GM21360 (cell line): ENCODE data around the gene PLCB1.

Source experiments
- ATAC-seq: cut with Tn5 transposase; IDR thresholded peaks from one replicate; pipeline ENCODE4 v1.9.1; 2021; ENCODE audit warnings: mild to moderate bottlenecking, moderate library complexity; ENCODE audit not compliant: unreplicated experiment

The PLCB1 gene

DNA sequence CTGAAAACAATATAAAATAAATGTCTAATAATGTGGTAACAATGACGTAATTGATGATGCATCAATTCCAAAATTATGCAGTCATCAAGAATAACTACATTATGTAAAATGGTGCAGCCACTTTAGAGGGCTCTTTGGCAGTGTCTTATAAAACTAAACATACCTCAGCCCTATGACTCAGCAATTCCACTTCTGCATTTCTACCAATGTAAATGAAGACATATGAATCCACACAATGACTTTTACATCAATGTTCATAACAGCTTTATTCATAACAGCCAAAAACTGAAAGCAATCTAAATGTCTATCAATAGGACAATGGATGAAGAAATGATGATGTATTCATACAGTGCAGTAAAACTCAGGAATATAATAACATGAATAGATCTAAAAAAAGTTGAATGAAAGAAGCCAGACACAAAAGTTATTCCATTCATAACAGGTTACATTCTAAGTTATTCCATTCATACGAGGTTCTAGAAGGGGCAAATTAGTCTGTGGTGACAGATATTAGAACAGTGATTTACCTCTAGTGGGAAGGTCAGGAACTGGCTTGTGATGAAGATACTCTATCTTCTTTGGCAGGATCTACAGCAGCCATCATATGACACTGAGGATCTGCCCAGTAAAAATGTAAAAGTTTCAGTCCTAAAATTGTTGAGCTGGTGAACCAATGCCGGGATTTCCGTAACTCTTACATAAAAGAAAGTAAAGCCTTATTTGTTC lies 396.1 kb downstream of the PLCB1 start:
- ATAC-seq = no peak

DNA sequence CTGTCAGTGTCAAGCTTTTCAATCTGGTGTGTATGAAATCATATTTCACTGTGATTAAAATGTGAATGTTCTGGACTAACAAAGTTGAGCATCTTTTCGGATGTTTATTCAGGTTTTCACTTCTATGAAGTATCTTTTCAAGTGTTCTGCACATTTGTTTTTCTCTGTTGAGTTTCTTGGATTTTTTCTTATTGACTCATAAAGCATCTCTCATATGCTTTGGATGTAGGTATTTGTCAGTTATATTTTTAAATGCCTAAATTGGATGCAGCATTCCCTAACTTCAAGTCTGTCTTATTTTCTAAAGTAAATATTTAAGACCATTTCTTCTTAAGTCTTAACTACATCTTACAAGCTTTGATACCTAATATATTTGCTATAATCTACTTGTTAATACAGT lies 398.0 kb downstream of the PLCB1 start:
- ATAC-seq = no peak

DNA sequence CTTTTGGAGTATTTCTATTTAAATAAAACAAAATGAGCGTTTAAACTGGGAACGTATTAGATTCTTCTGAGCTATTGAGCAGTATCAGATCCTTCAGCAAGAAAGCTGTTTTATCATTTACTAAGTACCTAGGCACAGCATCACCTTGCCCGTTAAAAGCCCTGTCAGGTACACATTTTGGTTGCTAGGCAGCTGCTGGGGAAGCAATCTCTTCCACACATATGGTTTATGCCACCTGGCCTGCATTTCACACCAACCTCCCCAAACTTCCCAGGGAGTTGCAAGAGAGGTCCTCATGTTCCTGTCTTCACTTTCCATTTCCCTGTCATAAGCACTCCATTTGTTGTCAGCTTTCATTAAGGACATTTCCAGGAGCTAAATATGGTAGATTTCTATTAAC lies 400.1 kb downstream of the PLCB1 start:
- no peak for ATAC-seq

DNA sequence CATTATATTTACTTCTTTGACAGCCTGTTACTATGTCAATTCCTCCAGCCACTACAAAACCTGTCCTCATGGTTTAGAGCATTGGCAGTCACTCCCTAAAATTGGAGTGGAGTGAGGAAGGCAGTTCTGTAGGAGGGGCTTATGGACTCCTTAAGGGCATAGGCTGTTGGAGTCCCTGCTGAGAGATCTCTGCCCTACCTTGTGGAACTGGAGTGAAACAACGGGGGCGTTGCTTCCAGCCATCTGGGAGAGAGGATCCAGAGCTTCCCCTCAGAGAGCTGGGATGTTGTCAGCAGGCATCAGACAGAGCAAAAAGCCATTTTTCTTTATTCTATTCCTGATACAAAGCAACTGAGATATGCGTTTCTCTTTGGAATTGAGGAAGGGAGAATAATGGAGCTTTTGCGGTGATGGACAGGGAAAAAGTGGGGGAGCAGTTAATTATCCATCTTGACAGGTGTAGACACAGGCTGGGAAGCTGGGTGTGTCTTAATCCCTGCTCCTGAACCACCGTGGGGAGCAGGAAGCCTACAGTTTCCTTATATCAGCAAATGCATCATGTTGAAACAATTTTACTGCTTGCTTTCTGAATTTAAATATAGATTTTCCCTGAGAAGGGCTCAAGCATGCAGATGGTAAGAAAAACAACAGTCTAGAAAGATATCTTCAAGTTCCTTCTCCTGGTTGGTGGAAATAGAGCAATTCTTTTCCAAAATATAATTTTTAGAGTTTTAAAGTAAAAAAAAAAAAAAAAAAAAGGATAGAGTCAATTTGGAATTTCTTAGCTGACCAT lies 402.5 kb downstream of the PLCB1 start:
- ATAC-seq = no peak

DNA sequence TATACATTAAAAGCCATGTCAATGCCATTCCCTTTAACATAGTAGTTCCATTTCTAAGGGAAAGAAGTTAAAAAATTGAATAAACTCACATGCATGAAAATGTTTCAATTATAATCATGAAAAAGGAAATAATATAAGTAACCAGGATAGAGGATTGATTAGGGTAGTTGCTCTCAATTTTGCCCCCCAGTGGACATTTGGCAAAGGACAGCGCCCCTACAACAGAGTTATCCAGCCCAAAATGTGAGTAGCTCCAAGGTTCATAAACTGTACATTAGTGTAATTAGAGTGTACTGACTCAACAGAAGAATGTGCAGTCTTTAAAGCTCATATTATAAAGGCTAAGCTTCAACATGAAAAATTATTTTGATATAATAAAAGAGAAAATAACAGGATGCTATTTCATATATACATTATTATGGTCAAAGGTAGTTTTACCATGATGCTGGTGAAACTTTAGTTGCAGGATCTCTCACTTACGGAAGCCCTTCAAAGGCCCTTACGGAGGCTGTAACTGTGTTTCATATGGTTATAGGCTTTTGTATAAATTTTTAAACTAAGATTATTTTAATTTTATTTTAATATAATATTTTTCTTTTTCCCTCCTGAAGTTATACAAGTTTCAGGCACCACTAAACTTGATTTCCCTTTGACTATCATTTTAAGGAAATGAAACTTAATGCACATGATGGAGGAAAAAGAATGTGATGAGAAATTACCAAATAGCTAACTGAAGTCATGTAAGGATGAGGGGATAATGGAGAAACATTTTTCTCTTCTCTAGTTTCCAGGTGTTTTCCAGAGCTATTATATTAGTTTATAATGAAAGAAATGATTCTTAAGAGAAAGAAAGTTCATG lies 403.6 kb downstream of the PLCB1 start:
- no peak for ATAC-seq

DNA sequence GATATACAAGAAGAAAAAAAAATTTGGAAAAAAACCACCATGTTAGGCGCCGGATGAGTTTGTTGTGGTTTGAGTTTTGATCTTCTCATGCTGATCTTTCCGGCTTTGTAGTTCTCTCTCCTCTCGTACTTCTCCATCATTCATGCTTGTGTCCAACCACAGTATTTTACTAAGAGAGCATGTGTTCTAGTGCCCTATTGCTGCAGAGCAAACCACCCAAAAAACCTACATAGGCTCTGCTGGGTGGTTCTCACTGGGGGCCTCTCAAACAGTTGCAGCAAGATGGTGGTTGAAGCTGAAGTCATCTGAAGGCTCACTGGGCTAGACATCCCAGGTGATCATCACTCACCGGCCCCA lies 404.2 kb downstream of the PLCB1 start:
- ATAC-seq = no peak

DNA sequence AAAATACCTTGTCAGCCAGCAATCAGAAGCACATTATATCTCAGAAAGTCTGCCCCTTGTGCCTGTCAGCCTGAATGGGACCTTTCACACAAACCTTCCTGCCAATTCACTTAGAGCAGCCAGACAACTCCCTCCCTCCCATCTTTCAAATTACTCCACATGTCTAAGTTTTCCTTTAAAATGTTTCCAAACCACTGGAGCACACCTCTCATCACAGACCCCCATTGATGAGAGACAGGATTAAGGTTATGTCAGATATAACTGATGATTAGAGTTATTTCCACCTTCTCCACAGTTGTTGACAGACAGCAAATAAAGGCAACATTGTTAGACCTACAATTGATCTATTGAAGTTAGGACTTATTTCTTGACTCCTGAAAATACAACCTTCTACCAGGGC lies 408.4 kb downstream of the PLCB1 start:
- ATAC-seq = no peak

DNA sequence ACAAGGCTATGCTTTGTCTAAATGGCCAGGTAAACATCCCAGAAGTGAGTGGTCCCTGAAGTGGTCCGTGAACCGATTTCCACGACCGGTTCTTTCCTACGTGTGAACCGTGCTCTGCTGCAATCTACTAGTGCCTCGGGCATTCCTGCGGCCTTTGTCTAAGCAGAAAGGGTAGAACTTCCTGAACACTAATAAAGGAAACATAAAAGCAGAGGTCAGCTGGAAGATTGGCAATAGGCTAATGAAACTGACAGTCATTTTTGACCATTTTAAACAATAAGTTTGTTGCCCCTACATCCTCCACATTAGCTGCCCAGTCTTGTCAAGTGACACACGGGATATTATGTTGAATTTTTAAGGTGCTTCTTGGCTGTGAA lies 410.0 kb downstream of the PLCB1 start:
- no peak for ATAC-seq

DNA sequence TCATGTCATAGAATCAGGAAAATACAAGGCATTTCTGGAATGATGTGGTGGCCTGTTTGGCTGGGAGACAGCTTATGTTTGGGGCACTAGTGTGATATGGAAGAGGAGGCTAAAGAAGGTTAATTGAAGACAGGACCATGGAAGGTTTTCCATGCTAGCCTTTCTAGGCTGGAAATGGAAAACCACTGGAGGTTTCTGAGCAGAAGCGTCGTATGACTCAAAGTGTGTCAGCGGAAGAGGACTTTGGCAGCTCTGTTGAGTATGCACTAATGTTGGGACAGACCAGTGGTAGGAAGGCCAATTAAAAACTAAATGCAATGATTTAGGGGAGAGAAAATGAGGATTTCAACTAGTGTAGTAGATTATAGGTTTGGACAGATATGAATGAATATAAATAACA lies 413.1 kb downstream of the PLCB1 start:
- ATAC-seq = no peak

DNA sequence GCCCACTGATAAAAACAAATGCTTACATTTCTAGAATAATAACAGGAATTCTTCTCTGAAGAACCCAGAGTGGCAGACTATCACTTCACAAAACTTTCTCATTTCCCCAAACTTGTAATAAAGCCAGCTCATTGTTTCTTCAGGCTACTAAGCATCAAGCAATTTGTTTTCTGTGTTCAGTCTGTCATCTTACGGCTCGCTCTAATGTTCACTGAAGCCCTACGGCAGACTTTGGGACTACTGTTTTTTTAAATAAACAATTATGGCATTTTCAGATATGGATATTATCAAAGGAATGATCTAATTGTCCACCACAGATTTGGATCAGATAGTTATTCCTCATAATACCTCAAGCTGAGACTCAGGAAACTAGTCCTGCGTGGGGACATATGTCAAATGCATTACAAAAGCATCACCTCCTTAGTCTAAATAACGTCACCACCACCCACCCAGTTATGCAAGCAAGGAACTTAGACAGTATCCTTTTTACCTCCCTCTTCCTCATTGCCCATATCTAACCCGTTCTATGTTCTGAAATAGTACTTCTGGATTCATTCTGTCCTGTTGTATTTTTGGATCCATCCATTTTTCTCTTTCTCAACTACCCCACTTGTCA lies 415.1 kb downstream of the PLCB1 start:
- ATAC-seq = no peak

DNA sequence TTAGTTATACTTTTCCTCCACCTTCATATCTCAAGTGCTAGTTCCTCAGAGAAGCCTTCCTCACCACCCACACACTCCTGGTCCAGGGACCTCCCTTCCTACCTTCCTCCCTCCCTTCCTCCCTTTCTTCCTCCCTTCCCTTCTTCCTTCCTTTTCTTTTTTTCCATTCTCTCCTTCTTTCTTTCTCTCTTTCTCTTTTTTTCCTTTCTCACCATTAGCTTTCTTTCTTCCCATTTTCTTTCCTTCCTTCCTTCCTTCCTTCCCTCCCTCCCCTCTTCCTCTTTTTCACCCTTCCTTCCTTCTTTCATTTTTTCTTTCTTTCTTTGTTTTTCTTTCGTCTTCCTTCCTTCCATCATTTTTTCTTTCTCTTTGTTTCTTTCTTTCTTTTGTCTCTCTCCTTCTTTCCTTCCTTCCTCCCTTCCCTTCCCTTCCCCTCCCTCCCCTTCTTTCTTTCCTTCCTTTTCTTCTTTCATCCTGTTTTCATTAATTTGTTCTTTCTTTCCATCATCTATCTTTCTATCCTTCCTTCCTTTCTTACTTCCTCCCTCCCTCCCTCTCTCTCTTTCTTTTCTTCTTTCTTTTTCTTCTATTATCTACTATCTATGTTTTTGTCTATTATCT lies 416.0 kb downstream of the PLCB1 start:
- no peak for ATAC-seq

DNA sequence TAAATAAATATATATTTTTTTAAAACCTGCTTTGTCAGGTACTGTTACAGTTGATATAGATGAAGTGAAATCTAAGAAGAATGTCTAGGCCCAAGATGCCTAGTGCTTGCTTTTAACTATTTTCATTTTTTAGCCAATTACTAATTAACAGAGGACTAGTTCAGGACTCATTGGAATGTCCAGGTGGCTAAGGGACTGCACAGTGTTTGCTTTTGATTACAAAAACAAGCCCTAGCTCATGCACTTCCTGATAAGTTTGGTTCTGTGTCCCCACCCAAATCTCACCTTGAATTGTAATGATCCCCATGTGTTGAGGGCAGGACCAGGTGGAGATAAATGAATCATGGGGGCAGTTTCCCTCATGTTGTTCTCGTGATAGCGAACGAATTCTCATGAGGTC lies 417.1 kb downstream of the PLCB1 start:
- no peak for ATAC-seq

DNA sequence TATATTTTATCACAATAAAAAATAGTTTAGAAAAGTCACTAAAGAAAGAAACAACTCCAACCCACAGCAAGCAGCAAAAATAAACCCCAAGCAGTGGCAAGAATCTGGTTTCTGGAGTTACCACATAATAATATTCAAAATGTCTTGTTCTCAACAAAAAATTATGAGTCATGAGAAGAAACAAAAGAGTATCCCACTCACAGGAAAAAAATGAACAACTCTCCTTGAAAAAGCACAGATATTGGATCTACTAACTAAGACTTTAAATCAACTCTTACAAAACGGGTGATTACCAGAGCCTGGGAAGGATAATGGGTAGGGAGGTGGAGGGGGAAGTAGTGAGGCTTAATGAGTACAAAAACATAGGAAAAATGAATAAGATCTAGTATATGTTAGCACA lies 425.6 kb downstream of the PLCB1 start:
- ATAC-seq = no peak

DNA sequence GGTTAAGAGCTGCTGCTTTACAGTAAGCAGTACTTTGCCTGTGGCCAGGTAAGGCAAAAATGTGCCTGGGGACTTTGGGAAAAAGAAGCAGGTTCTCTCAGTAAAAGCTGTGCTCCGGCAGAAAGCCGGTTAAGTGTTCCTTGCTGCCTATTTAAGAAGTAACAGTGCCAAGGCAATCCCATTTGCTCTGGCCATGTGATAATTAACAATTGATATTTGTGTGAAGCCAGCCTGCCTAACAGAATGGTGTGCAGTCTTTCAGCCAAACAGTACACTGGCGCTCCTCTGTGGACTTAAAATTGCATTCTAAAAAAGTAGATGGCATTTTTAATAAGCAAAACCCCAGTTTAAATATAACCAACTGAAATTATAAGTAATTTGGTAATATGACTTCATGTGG lies 430.3 kb downstream of the PLCB1 start:
- no peak for ATAC-seq

DNA sequence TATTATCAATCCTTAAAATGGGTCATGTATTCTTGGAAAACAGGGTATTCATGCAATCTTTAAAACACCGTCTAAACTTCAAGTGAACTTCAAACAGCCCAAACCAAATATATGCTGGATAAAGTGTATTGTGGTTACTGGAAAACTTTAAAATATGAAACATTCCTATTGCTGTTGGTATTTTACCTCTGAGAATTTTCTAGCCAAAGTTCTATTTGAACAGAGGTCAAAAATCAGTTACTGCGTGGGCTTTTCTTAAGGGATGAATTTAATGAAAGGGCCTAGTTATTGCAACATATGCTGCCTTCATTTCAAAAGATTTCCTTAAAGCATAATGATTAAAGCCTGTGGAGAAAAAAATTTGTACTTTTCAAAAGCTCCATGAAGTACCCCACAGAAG lies 436.0 kb downstream of the PLCB1 start:
- ATAC-seq = no peak

DNA sequence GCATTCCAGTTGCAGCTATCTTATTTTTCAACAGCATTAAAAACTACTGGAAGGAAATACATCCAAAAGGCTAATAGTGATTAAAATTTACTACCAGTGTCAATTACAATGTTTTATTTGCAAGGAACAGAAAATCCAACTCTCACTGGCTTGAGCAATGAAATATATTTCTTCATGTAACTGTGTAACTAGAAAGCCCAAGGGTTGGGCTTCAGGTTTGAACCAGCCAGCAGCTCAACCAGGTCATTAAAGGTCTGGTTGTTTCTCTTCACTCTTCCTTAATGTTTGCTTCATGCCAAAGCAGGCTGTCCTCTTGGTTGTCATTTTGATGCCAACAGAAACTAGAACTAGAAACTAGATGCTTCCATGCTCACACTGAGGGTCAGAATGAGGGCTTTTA lies 437.7 kb downstream of the PLCB1 start:
- no peak for ATAC-seq

DNA sequence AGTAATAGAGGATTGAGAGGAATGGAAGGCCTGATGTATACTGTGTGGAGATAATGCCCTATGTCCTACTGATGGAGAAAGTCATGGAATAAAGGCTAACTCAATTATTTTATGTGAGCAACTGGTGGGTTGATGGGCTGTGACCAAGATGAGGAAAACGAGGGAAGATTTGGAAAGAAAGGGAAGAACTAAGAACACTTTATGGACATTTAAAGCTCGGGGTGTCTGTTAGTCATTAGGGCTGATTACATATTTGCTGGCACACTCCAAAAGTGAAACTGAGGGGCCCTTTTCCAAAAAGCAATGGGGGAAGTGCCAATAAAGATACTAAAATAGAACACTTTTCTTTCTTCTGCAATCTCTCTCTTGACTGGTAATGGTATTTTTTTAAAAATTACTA lies 439.5 kb downstream of the PLCB1 start:
- no peak for ATAC-seq

DNA sequence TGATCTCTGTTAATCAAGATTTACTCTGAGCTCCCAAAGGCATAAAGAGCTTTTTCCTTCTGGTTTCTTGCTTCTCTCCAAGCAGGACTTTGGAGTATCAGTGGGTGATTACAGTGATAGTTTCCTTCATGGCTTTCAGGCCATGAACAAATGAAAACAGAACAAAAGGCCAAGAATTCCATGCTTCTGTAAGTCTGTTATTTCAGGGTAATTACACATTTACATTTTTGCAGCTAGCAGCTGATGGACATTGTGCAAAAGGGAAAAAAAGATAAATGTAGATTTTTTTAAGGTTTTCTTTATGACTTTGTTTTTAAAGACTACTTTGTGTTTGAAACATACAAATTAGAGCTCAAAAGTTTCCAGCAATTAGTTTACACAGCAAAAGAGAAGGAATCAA lies 441.6 kb downstream of the PLCB1 start:
- no peak for ATAC-seq

DNA sequence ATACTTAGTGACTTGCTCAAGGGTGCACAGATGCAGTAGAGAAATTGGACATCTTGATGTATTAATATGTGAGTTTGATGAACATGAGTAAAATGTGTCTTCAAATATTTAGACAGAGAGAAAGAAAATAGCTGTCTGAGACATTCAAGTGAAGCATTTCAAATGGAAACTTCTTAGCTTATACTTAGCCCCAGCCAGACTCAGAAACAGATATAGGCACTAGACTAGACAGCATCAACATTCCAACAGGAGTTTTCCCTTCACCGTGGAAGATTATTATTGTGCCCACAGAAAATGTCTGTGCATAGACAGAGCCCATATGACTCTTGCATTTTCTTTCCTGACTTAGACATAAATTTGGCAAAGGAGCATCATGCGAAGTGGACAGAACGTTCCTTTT lies 443.0 kb downstream of the PLCB1 start:
- no peak for ATAC-seq

DNA sequence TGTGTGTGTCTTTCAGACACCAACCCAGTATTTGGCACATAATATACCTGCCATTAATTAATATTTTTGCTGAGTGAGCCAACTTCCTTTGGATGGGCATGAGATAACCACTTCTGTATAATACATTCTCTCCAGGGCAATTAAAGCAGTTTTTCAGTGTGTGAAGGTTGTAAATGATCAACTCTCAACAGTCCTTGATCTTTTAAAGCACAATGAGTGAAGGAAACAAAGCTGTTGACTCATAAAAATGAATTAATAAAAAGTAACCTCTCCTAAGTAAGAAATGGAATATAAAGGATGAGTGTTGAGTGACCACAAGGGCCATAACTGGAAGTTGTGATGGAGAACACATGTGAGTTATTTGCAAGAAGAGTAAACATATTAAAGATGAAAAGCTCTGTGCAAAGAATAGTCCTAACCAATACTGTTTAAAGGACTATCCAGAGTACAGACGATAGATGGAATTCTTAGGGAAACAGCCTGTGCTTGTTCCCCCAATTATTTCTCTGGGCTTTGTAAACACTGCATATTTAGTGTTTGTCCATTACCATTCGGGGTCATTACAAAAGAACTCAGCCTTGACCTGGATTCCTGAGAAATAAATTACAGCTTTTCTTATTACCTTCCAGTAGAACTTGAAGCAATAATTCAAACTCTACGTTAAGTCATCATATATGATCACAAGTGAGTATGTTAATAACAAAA lies 446.2 kb downstream of the PLCB1 start:
- no peak for ATAC-seq
